ENCODE results near the gene PRKAG1.
A peak's percentile ranks its signal among the peaks of the same experiment; 100 is the strongest.

The PRKAG1 gene

DNA sequence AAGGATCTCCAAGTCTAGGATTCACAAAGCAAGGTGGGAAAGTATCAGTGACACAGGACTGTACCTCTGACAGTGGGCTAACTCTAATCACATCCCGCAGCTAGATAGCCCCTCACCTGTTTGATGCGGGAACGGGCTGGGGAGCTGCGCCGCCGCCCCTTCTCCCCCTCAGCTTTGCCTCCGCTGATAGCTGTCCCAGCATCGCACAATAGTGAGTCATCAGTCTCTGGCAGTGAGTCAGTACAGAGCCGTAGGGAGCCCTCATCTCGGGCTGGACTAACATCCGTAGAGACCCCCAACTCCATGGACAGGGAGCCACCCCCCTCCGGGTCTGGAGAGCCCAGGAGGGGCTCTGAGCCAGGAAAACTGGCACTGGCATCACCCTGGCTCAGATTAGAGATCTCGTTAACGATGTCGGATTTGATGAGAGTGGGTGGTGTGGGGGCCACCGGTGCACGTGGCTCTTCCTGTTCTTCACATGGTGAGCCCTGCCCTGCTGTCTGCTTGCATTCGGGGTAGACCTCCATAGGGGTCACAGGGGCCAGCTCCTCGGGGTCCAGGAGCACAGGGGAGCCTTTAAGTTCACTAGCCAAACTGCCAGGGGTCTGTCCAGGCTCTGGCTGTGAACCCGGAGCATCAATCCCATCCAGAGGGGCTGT, 31.1 kb upstream of the PRKAG1 start:
- DNase-seq: no peak

- DNase-seq: no peak
Measured at GRCh38 chr12:49048953-49049352, 30.4 kb upstream of the PRKAG1 start.

- no peak for DNase-seq
Measured at GRCh38 chr12:49046129-49046895, 27.7 kb upstream of the PRKAG1 start.

GRCh38 chr12:49044660-49045059, 26.1 kb upstream of the PRKAG1 start:
- no peak for DNase-seq

GRCh38 chr12:49043856-49044258, 25.3 kb upstream of the PRKAG1 start:
- peak; percentile 82 to 84 for DNase-seq

DNA sequence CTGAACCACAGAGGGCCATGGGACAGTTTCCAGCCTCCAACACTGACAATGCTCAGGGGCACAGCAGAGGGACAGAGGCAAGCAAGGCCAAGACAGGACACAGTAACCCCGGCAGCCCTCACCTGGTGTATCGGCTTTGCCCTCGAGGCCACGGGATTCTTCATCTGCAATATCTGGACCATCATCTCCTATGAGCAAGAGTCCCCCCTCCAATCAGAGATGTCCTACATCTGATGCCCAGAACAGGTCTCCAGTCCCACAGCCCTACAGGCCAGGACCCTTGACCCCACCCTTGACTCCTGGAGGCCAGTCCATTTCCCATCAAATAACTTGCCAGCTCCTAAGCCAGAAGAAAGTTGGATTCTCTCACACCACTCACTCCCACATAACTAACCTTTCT, 24.7 kb upstream of the PRKAG1 start:
- DNase-seq: no peak

- no peak for DNase-seq
Measured at GRCh38 chr12:49041881-49042484, 23.4 kb upstream of the PRKAG1 start.

- no peak for DNase-seq
Measured at GRCh38 chr12:49041036-49041880, 22.7 kb upstream of the PRKAG1 start.

- DNase-seq: no peak
Measured at GRCh38 chr12:49040364-49040855, 21.8 kb upstream of the PRKAG1 start.

GRCh38 chr12:49039421-49040363, 21.1 kb upstream of the PRKAG1 start:
- DNase-seq: no peak

- no peak for DNase-seq
Measured at GRCh38 chr12:49038291-49038955, 19.8 kb upstream of the PRKAG1 start.

GRCh38 chr12:49037947-49038237, 19.3 kb upstream of the PRKAG1 start:
- no peak for DNase-seq

DNA sequence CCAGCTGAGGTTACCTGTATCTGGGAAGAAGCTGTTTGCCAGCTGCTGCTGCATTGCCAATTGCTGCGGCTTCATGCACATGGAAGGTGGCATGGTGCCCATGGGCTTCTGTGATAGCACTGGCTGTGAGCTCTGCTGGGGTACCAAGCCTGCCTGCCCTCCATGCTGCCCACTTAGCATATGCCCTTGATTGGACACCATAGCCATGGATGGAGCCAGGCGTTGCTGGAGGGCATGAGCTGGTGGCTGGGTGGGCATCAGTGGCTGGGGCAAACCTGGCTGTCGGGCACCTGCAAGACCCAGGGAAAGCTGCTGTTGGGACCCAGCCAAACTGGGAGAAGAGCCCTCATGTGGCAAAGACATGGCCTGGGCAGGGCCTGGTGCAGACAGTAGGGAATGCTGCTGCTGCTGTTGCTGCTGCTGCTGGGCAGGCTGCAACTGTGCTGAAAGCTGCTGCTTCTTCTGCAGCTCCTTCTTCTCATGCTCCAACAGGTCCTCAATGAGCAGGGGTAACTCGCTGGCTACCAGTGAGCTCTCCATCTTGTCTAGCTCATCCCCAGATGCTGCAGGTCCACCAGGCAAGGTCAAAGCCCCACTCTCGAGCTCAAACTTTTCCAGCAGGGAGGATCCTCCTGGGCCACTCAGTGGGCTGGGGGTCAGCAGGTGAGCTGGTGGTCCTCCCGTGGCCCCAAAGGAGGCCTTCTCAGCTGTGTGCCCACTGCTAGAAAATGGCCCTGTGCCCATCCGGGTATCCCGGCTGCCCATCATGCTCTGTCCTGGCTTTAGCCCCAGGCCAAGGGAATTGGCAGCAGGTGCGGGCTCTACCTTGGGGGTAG, 18.8 kb upstream of the PRKAG1 start:
- no peak for DNase-seq

- DNase-seq: no peak
Measured at GRCh38 chr12:49036029-49036428, 17.5 kb upstream of the PRKAG1 start.

- DNase-seq: no peak
Measured at GRCh38 chr12:49034286-49034622, 15.7 kb upstream of the PRKAG1 start.

DNA sequence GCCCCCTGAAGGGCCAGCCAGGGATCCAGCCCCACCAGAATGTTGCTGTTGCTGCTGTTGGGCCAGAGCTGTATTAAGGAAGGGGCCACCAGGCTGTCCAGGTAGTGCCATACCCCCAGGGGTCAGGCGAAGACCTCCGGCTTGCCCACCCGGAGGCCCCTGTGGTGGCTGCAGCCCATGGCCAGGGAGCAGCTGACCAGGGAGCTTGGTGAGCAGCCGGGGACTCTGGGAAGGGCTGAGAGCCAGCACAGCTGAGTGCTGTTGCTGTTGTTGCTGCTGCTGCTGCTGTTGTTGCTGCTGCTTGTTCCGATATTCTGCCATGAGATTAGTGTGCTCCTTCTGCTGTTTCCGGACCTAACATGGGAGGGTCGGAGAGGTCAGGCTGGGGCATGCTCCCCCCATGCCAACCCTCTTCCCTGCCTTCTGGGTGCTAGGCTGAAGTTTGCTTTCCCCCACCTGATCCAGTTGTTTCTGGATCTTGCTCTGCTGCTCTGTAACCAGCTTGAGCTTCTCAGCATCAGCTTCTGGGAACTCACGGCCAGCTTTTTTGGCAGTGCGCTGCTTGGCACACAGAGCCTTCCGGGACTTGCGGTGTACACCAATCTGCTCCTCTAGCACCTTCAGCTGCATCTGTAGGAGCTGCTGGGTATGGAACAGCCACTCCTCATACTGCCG, 15.2 kb upstream of the PRKAG1 start:
- no peak for DNase-seq

DNA sequence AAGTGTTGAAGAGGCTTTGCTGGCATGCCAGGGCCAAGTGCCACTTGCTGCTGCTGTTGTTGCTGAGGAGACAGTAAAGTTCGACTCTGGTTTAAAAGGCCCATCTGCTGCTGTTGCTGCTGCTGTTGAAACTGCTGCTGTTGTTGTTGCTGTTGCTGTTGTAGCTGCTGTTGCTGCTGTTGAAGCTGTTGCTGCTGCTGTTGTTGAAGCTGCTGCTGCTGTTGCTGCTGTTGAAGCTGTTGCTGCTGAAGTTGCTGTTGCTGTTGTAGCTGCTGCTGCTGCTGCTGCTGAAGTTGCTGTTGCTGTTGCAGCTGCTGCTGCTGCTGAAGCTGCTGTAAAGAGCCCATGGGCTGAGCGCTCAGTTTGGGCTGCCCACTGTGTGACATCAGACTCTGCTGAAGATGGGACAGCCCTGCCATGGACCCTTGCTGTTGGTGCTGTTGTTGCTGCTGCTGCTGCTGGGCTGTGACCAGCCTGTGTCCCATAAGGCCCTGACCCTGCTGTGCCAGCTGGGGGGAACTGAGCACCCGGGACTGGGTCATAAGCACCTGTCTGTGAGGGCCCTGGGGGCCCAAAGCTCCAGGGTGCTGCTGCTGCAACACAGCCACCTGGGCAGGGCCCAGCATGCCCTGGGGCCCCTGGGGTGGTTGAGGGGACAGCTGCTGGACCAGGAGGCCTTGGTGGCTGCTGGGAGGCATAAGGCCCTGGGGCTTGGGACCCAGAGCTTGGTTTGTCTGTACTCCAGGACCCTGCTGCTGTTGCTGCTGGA, 14.3 kb upstream of the PRKAG1 start:
- DNase-seq: no peak

GRCh38 chr12:49032276-49032675, 13.7 kb upstream of the PRKAG1 start:
- no peak for DNase-seq

DNA sequence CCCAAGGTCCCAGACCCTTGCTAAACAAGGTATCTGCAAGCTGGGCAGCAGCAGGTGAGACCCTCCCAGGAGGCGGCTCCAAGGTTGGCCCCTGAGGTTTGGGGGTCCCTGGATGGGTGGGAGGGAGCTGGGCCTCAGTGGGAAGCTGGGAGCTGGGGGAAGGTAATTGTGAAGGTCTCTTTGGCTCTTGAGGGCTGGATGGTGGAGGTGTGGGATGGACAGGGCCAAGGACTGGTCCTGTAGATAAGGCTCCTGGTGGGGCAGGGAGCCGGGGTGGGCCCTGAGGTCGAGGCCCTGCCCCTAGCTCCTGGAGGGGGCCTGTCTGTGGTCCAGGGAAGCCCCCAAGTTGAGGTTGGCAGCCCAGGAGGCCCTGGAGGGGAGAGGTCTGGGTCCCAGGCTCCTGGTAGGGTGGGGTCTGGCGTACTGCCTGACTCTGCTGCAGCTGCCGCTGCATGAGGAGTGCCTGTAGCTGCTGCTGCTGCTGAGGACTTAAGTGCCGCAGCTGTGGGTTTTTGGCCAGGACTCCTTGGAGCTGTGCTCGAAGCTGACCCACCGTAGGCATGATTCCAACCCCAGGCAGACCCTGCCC, 13.1 kb upstream of the PRKAG1 start:
- no peak for DNase-seq

Data from stimulated activated CD4-positive, alpha-beta T cell treated with anti-CD3 and anti-CD28 coated beads, Interleukin-2, amount 100 ng/mL, for 48 hours (primary cell).